ENCODE data around the gene PSRC1.

GRCh38 chr1:109255097-109255651, 27.8 kb downstream of the PSRC1 start:
- TF ChIP-seq, protein P1, sequence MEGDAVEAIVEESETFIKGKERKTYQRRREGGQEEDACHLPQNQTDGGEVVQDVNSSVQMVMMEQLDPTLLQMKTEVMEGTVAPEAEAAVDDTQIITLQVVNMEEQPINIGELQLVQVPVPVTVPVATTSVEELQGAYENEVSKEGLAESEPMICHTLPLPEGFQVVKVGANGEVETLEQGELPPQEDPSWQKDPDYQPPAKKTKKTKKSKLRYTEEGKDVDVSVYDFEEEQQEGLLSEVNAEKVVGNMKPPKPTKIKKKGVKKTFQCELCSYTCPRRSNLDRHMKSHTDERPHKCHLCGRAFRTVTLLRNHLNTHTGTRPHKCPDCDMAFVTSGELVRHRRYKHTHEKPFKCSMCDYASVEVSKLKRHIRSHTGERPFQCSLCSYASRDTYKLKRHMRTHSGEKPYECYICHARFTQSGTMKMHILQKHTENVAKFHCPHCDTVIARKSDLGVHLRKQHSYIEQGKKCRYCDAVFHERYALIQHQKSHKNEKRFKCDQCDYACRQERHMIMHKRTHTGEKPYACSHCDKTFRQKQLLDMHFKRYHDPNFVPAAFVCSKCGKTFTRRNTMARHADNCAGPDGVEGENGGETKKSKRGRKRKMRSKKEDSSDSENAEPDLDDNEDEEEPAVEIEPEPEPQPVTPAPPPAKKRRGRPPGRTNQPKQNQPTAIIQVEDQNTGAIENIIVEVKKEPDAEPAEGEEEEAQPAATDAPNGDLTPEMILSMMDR (IDR thresholded peaks at IDR 0.05), result no peak
- TF ChIP-seq POLR2A (IDR thresholded peaks at IDR 0.05), result no peak
- TF ChIP-seq POLR2AphosphoS5 (IDR thresholded peaks at IDR 0.05), result no peak
